Mesothelial cell of epicardium (in vitro differentiated cells): ENCODE data around the gene DGLUCY. TPM values are rescaled to one million over a fixed set of nuclear protein-coding genes. Genes with fewer than 3 reads are reported as not detected.

Source experiments
- DNase-seq, 2 experiments: peaks; one replicate each; pipeline ENCODE4 v3.0.0; 2021; ENCODE audit warnings: low spot score in 2 of 2; ENCODE audit not compliant: unreplicated experiment in 2 of 2
- H3K27ac Mint-ChIP-seq: 2 replicates; pipeline ENCODE4 v1.8.0; 2021; ENCODE audit warnings: mixed read lengths
- H3K27me3 Mint-ChIP-seq: 2 replicates; pipeline ENCODE4 v1.8.0; 2021; ENCODE audit warnings: low read depth, mixed read lengths
- H3K36me3 Mint-ChIP-seq: 2 replicates; pipeline ENCODE4 v1.8.0; 2021; ENCODE audit warnings: mixed read lengths
- H3K4me1 Mint-ChIP-seq: 2 replicates; pipeline ENCODE4 v1.8.0; 2021; ENCODE audit warnings: mixed read lengths
- H3K4me3 Mint-ChIP-seq: 2 replicates; pipeline ENCODE4 v1.8.0; 2021; ENCODE audit warnings: mild to moderate bottlenecking, moderate library complexity, mixed read lengths
- H3K9me3 Mint-ChIP-seq: 2 replicates; pipeline ENCODE4 v1.8.0; 2021; ENCODE audit warnings: mixed read lengths
- CTCF ChIP-seq: fragments of 200-600 bp; sonication (generic); IDR thresholded peaks from one replicate; pipeline ENCODE4 v1.5.0; 2021; ENCODE audit warnings: antibody characterized with exemption; ENCODE audit not compliant: unreplicated experiment
- total RNA-seq: library from RNA; stranded (reverse); gene quantifications from 3 replicates; pipeline ENCODE4 v1.2.1, GENCODE V29; 2021

The DGLUCY gene
- total RNA-seq, 1 donor from 2014 or later, result 64.1 TPM

GRCh38 chr14:91252871-91253794 is 139.3 kb downstream of the DGLUCY start:
- H3K27ac Mint-ChIP-seq, result no peak overlapping the region
- DNase-seq, result peak in 1 of 2 experiments; percentile 53
- peaks cover 10% of the 10 kb centered on the region for H3K27me3 Mint-ChIP-seq
- no peaks in the 10 kb centered on the region for H3K36me3 Mint-ChIP-seq
- TF ChIP-seq CTCF, result no peak
- peak overlapping the region; percentile 75 for H3K4me3 Mint-ChIP-seq
- peaks cover 30% of the 10 kb centered on the region for H3K4me1 Mint-ChIP-seq
- no peaks in the 10 kb centered on the region for H3K9me3 Mint-ChIP-seq

GRCh38 chr14:91253795-91254323 is 140.0 kb downstream of the DGLUCY start:
- DNase-seq, result no peak
- Mint-ChIP-seq H3K4me3 (peak overlapping the region; percentile 69), H3K4me1 (peaks cover 37% of the 10 kb centered on the region), H3K27ac (no peak overlapping the region), H3K36me3 (no peaks in the 10 kb centered on the region), H3K9me3 (no peaks in the 10 kb centered on the region), H3K27me3 (peaks cover 10% of the 10 kb centered on the region)
- no peak for TF ChIP-seq CTCF

- DNase-seq, result no peak
- Mint-ChIP-seq H3K4me1 (peaks cover 37% of the 10 kb centered on the region), H3K4me3 (peak overlapping the region; percentile 69), H3K27ac (no peak overlapping the region), H3K36me3 (no peaks in the 10 kb centered on the region), H3K27me3 (peaks cover 10% of the 10 kb centered on the region), H3K9me3 (no peaks in the 10 kb centered on the region)
- no peak for TF ChIP-seq CTCF
These were observed 140.6 kb downstream of the DGLUCY start for GRCh38 chr14:91254461-91254860.

- Mint-ChIP-seq H3K4me3 (peak overlapping the region; percentile 69), H3K27me3 (peaks cover 10% of the 10 kb centered on the region), H3K36me3 (no peaks in the 10 kb centered on the region), H3K4me1 (peaks cover 33% of the 10 kb centered on the region), H3K27ac (no peak overlapping the region), H3K9me3 (no peaks in the 10 kb centered on the region)
- no peak for TF ChIP-seq CTCF
- no peak for DNase-seq
These were observed 141.3 kb downstream of the DGLUCY start for GRCh38 chr14:91255026-91255695.

- Mint-ChIP-seq H3K4me3 (no peak overlapping the region), H3K27ac (peak overlapping the region; percentile 75), H3K36me3 (no peaks in the 10 kb centered on the region), H3K4me1 (peaks cover 28% of the 10 kb centered on the region), H3K27me3 (peaks cover 10% of the 10 kb centered on the region), H3K9me3 (no peaks in the 10 kb centered on the region)
- no peak for DNase-seq
- no peak for TF ChIP-seq CTCF
These were observed 142.8 kb downstream of the DGLUCY start for GRCh38 chr14:91256661-91257060.
